ENCODE data around the gene SLC35F2.
"Not testable (repeated sequence)": the region's sequence is repeated elsewhere in the genome, so short reads cannot be mapped to it uniquely, and the experiment has no call there.

The SLC35F2 gene

GRCh38 chr11:107858217-107859070 is at the start of gene SLC35F2:
TSS of gene SLC35F2 (minus strand) at chr11:107858787. CDS start at chr11:107858767, 20 bp downstream.
- peak; percentile 17 for DNase-seq

GRCh38 chr11:107908211-107908610 is 49.6 kb upstream of the SLC35F2 start:
- no peak for DNase-seq

- no peak for DNase-seq
Observed at GRCh38 chr11:107898270-107898669, 39.7 kb upstream of the SLC35F2 start.

GRCh38 chr11:107882095-107882820 is 23.7 kb upstream of the SLC35F2 start:
- DNase-seq: no peak

GRCh38 chr11:107881471-107881870 is 22.9 kb upstream of the SLC35F2 start:
- DNase-seq: not testable (repeated sequence)

GRCh38 chr11:107876141-107876540 is 17.6 kb upstream of the SLC35F2 start:
- DNase-seq: no peak

- no peak for DNase-seq
Observed at GRCh38 chr11:107864591-107864990, 6.0 kb upstream of the SLC35F2 start.

- no peak for DNase-seq
Observed at GRCh38 chr11:107860688-107861087, 2.1 kb upstream of the SLC35F2 start.

GRCh38 chr11:107860240-107860620 is 1.6 kb upstream of the SLC35F2 start:
- not testable (repeated sequence) for DNase-seq

GRCh38 chr11:107859459-107860239 is 1.1 kb upstream of the SLC35F2 start:
- DNase-seq: no peak

- DNase-seq: no peak
Observed at GRCh38 chr11:107857550-107858216, 904 bp downstream of the SLC35F2 start.

GRCh38 chr11:107856981-107857517 is 1.5 kb downstream of the SLC35F2 start:
- no peak for DNase-seq

GRCh38 chr11:107856180-107856980 is 2.2 kb downstream of the SLC35F2 start:
- DNase-seq: no peak

- DNase-seq: no peak
Observed at GRCh38 chr11:107853070-107853469, 5.5 kb downstream of the SLC35F2 start.

GRCh38 chr11:107851704-107852310 is 6.8 kb downstream of the SLC35F2 start:
- DNase-seq: no peak

GRCh38 chr11:107849790-107850189 is 8.8 kb downstream of the SLC35F2 start:
- no peak for DNase-seq

- DNase-seq: no peak
Observed at GRCh38 chr11:107848345-107848744, 10.2 kb downstream of the SLC35F2 start.

GRCh38 chr11:107847184-107847583 is 11.4 kb downstream of the SLC35F2 start:
- DNase-seq: no peak

- no peak for DNase-seq
Observed at GRCh38 chr11:107844041-107844440, 14.5 kb downstream of the SLC35F2 start.

GRCh38 chr11:107842412-107843100 is 16.0 kb downstream of the SLC35F2 start:
- DNase-seq: no peak

- no peak for DNase-seq
Observed at GRCh38 chr11:107840129-107840484, 18.5 kb downstream of the SLC35F2 start.

All from midbrain (tissue), 1 donor.